PC-9 (cell line): ENCODE data around the gene CCDC92.

Experiments used
- EZH2 ChIP-seq: fragments of 200-600 bp; sonication (generic); IDR thresholded peaks from 2 replicates; pipeline ENCODE4 v1.8.0; 2017; ENCODE audit warnings: antibody characterized with exemption, low read depth
- TF ChIP-seq, protein P1 (sequence below): fragments of 200-600 bp; sonication (generic); conservative IDR thresholded peaks from 2 replicates; pipeline ENCODE4 v1.6.1; 2017; ENCODE audit warnings: mixed run types, antibody characterized with exemption, mild to moderate bottlenecking, moderate library complexity

DNA sequence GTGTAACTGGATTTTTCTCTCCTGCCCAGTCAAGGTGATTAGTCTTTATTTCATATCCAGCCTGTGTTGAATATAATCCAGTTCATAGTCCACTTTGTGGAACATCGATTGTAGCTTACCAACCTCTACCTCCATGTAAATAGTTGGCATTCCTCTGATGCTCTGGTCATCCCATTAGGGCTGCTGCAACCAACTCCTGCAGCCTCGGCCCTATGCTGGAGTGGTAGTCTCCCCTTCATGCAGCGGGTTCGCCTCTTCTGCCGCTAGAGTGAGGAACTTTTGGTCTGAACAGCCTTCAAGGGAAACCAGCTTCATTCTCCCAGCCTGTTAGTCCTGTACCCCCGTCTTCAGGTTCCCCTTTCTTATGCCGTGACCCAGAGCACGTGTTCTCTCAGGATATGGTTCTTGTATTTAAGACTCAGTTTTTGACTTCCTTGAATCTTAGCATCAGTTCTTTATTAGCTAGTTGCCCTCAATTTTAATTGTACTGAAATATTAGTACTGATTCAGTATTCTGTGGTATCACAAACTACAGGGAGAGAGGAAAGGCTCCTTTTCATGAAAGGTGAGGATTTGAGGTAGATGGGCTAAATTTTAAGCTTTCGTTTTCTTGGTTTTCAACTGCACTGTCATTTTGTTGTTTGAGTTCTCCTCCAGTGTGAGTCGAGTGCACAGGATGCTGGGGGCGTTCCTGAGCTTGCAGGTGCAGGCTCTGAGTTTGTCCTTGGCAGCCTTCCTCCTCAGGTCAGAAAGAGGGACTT is 33.6 kb upstream of the CCDC92 start:
- no peak for TF ChIP-seq EZH2
- TF ChIP-seq, protein P1, sequence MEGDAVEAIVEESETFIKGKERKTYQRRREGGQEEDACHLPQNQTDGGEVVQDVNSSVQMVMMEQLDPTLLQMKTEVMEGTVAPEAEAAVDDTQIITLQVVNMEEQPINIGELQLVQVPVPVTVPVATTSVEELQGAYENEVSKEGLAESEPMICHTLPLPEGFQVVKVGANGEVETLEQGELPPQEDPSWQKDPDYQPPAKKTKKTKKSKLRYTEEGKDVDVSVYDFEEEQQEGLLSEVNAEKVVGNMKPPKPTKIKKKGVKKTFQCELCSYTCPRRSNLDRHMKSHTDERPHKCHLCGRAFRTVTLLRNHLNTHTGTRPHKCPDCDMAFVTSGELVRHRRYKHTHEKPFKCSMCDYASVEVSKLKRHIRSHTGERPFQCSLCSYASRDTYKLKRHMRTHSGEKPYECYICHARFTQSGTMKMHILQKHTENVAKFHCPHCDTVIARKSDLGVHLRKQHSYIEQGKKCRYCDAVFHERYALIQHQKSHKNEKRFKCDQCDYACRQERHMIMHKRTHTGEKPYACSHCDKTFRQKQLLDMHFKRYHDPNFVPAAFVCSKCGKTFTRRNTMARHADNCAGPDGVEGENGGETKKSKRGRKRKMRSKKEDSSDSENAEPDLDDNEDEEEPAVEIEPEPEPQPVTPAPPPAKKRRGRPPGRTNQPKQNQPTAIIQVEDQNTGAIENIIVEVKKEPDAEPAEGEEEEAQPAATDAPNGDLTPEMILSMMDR: no peak
